Mesendoderm (in vitro differentiated cells): Measurements from ENCODE around the gene BRAP.
A peak's percentile ranks its signal among the peaks of the same experiment; 100 is the strongest.
"Not testable (repeated sequence)": the region's sequence is repeated elsewhere in the genome, so short reads cannot be mapped to it uniquely, and the experiment has no call there.

Experiments used
- DNase-seq: peaks from one replicate; pipeline ENCODE4 v3.0.0; 2013
- H2AK5ac ChIP-seq: 2 replicates; pipeline ENCODE4 v1.6.1; 2013; ENCODE audit warnings: low read length, inconsistent platforms
- H2BK120ac ChIP-seq: 2 replicates; pipeline ENCODE4 v1.6.1; 2013; ENCODE audit warnings: low read depth, mild to moderate bottlenecking, low read length, moderate library complexity, mixed read lengths
- H2BK15ac ChIP-seq: replicated peaks from 2 replicates; pipeline ENCODE4 v1.6.1; 2013; ENCODE audit warnings: low read depth, mild to moderate bottlenecking, moderate library complexity
- H2BK5ac ChIP-seq: 2 replicates; pipeline ENCODE4 v1.6.1; 2013; ENCODE audit warnings: low read length, inconsistent platforms
- H3K18ac ChIP-seq: 2 replicates; pipeline ENCODE4 v1.6.1; 2013; ENCODE audit warnings: mild to moderate bottlenecking, low read length, mixed read lengths
- H3K23ac ChIP-seq: one replicate; pipeline ENCODE4 v1.6.1; 2013; ENCODE audit warnings: low read length
- H3K27ac ChIP-seq: 2 replicates; pipeline ENCODE4 v1.5.1; 2013; ENCODE audit warnings: low read depth, mild to moderate bottlenecking, inconsistent platforms, low read length, moderate library complexity
- H3K27me3 ChIP-seq: 2 replicates; pipeline ENCODE4 v1.6.1; 2013; ENCODE audit warnings: low read length, control low read depth, mild to moderate bottlenecking, inconsistent platforms; ENCODE audit not compliant: insufficient read depth, poor library complexity
- H3K36me3 ChIP-seq: 2 replicates; pipeline ENCODE4 v1.6.1; 2013; ENCODE audit warnings: low read length, inconsistent platforms; ENCODE audit not compliant: control insufficient read depth, insufficient read depth
- H3K4ac ChIP-seq: one replicate; pipeline ENCODE4 v1.6.1; 2013; ENCODE audit warnings: low read depth, mild to moderate bottlenecking, low read length, moderate library complexity
- H3K4me1 ChIP-seq: 2 replicates; pipeline ENCODE4 v1.6.1; 2013; ENCODE audit warnings: low read depth, low read length, inconsistent platforms; ENCODE audit not compliant: control insufficient read depth
- H3K4me2 ChIP-seq: 2 replicates; pipeline ENCODE4 v1.6.1; 2013; ENCODE audit warnings: low read length
- H3K4me3 ChIP-seq: 2 replicates; pipeline ENCODE4 v1.5.1; 2013; ENCODE audit warnings: mild to moderate bottlenecking, low read length
- H3K56ac ChIP-seq: one replicate; pipeline ENCODE4 v1.6.1; 2013; ENCODE audit warnings: low read length
- H3K79me1 ChIP-seq: 2 replicates; pipeline ENCODE4 v1.6.1; 2013; ENCODE audit warnings: low read length, inconsistent platforms
- H3K79me2 ChIP-seq: 2 replicates; pipeline ENCODE4 v1.6.1; 2013; ENCODE audit warnings: mild to moderate bottlenecking, low read length; ENCODE audit not compliant: control insufficient read depth, insufficient read depth
- H3K9ac ChIP-seq: 2 replicates; pipeline ENCODE4 v1.6.1; 2013; ENCODE audit warnings: low read length, inconsistent platforms
- H4K5ac ChIP-seq: one replicate; pipeline ENCODE4 v1.6.1; 2013; ENCODE audit warnings: low read length
- H4K8ac ChIP-seq: one replicate; pipeline ENCODE4 v1.6.1; 2013; ENCODE audit warnings: low read depth, mild to moderate bottlenecking, control low read depth, low read length, moderate library complexity
- WGBS: extraction: QIAGEN DNeasy Blood & Tissue Kit; methylation state at CpG from one replicate; pipeline ENCODE4 v1.1.7; 2013; ENCODE audit warnings: low lambda C conversion rate, missing lambda C conversion rate; ENCODE audit not compliant: insufficient coverage; ENCODE audit errors: extremely low coverage; 5-methylcytosine and 5-hydroxymethylcytosine counted together

The BRAP gene

DNA sequence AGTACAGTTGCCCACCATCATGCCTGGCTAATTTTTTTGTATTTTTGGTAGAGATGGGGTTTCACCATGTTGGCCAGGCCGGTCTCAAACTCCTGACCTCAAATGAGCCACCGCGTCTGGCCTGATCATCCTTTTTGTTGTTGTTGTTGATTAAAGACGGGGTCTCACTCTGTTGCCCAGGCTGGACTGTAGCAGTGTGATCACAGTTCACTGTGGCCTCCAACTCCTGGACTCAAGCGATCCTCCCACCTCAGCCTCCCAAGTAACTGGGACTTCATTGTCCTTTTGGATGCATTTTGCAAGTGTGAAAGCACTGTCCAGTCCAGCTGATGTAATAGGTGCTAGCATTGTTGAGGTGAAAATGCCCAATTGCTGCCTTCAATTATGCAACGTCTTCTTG, 59.5 kb downstream of the BRAP start:
- no peak overlapping the region for H2BK5ac ChIP-seq
- H3K4me3 ChIP-seq: no peak overlapping the region
- H3K4ac ChIP-seq: no peak overlapping the region
- no peak overlapping the region for H3K9ac ChIP-seq
- H3K79me2 ChIP-seq: no peaks in the 10 kb centered on the region
- H3K23ac ChIP-seq: no peak overlapping the region
- H3K27me3 ChIP-seq: no peaks in the 10 kb centered on the region
- WGBS: no CpG with 5 or more reads among the region's 6 CpGs
- no peak overlapping the region for H2BK120ac ChIP-seq
- DNase-seq: no peak
- no peak overlapping the region for H3K56ac ChIP-seq
- H3K4me2 ChIP-seq: no peak overlapping the region
- H3K18ac ChIP-seq: no peak overlapping the region
- H3K4me1 ChIP-seq: no peaks in the 10 kb centered on the region
- no peak overlapping the region for H2BK15ac ChIP-seq
- no peak overlapping the region for H4K8ac ChIP-seq
- H4K5ac ChIP-seq: no peak overlapping the region
- H3K79me1 ChIP-seq: no peaks in the 10 kb centered on the region
- no peak overlapping the region for H2AK5ac ChIP-seq
- no peak overlapping the region for H3K27ac ChIP-seq
- H3K36me3 ChIP-seq: no peaks in the 10 kb centered on the region

DNA sequence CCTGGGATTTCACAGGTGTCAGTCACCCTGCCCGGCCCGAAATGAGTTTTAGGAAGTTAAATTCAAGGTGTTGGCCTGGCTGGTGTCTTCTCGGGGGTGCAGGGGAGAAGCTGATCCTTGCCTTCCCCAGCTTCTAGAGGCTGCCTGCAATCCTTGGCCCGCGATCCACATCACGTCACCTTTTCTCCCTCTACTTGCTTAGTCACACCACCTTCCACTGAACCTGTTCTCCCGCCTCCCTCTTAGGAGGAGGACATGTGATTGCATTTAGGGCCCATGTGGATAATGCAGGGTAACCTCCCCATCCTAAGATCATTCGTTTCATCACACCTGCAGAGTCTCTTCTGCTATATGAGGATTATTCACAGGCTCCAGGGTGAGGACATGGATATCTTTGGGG, 61.2 kb downstream of the BRAP start:
- no CpG with 5 or more reads among the region's 8 CpGs for WGBS

DNA sequence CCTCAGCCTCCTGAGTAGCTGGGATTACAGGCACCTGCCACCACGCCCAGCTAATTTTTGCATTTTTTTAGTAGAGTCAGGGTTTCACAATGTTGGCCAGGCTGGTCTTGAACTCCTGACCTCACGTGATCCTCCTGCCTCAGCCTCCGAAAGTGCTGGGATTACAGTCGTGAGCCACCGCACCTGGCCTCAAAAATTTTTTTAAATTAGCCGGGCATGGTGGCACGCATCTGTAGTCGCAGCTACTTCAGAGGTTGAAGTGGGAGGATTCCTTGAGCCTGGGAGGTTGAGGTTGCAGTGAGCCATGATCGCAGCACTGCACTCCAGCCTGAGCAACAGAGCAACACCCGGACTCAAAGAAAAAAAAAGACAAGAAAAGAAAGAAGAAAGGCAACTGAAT, 67.9 kb downstream of the BRAP start:
- H3K4me3 ChIP-seq, H3K18ac ChIP-seq, H3K36me3 ChIP-seq, H2BK5ac ChIP-seq, H3K4me2 ChIP-seq, H4K8ac ChIP-seq, H3K56ac ChIP-seq, H3K79me2 ChIP-seq, H3K27ac ChIP-seq, H3K23ac ChIP-seq, H2BK120ac ChIP-seq, DNase-seq, H2AK5ac ChIP-seq, H4K5ac ChIP-seq, H2BK15ac ChIP-seq, H3K79me1 ChIP-seq, H3K9ac ChIP-seq, H3K4me1 ChIP-seq, H3K4ac ChIP-seq, H3K27me3 ChIP-seq: not testable (repeated sequence)
- WGBS: no CpG with 5 or more reads among the region's 10 CpGs

More for the DNA sequence above, 61.2 kb downstream of the BRAP start:
- Histone ChIP-seq H4K5ac (no peak overlapping the region), H2AK5ac (no peak overlapping the region), H3K4me2 (no peak overlapping the region), H3K79me1 (no peaks in the 10 kb centered on the region), H3K27ac (no peak overlapping the region), H4K8ac (no peak overlapping the region), H3K4me1 (no peaks in the 10 kb centered on the region), H3K56ac (no peak overlapping the region), H3K27me3 (no peaks in the 10 kb centered on the region), H3K4ac (no peak overlapping the region), H2BK5ac (no peak overlapping the region), H3K9ac (no peak overlapping the region), H3K36me3 (no peaks in the 10 kb centered on the region), H2BK15ac (no peak overlapping the region), H3K79me2 (no peaks in the 10 kb centered on the region), H2BK120ac (no peak overlapping the region), H3K23ac (no peak overlapping the region), H3K4me3 (no peak overlapping the region), H3K18ac (no peak overlapping the region)
- peak; percentile 39 for DNase-seq

DNA sequence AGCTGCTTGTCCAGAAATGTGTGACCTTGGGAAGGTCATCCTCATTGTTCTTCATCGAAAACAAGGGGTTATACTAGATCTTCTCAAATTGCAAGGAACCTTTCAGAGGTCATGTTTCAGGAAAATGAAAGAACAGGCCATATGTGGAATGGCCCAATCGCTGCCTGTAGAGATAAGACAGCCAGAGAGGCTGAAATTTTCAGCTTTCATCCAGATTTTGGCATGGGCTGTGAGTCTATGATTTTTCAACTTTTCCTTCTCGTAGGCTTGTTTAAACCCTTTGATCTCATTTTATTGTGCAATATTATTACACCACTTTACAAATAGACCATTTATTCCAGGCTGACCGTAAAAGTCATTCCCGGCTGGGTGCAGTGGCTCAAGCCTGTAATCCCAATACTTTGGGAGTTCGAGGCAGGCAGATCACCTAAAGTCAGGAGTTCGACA, 69.6 kb downstream of the BRAP start:
- no peak overlapping the region for H3K18ac ChIP-seq
- no peaks in the 10 kb centered on the region for H3K79me1 ChIP-seq
- no peaks in the 10 kb centered on the region for H3K27me3 ChIP-seq
- no CpG with 5 or more reads among the region's 7 CpGs for WGBS
- H3K79me2 ChIP-seq: no peaks in the 10 kb centered on the region
- no peak overlapping the region for H3K56ac ChIP-seq
- H3K4me1 ChIP-seq: no peaks in the 10 kb centered on the region
- H3K4me3 ChIP-seq: no peak overlapping the region
- no peak overlapping the region for H2BK15ac ChIP-seq
- H3K23ac ChIP-seq: no peak overlapping the region
- H3K4me2 ChIP-seq: no peak overlapping the region
- H4K8ac ChIP-seq: no peak overlapping the region
- no peak for DNase-seq
- no peak overlapping the region for H2BK5ac ChIP-seq
- no peak overlapping the region for H3K9ac ChIP-seq
- H2BK120ac ChIP-seq: no peak overlapping the region
- no peaks in the 10 kb centered on the region for H3K36me3 ChIP-seq
- no peak overlapping the region for H2AK5ac ChIP-seq
- no peak overlapping the region for H3K27ac ChIP-seq
- no peak overlapping the region for H3K4ac ChIP-seq
- no peak overlapping the region for H4K5ac ChIP-seq

DNA sequence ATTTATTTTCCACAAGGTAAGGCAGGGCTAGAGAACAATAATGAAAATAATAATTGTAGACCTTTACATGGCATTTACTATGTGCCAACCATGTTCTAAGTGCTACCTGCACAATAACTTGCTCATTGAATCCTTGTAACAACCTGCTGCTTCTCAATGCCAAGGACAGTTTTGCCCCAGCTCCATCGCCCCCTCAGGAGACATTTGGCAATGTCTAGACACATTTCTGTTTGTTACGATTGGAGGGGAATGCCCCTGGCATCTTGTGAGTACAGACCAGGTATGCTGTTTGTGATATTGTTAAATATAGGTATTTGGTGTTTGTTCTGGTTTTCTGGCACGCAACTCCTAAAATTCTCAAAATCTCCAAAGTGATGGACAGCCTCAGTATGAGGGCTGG, 78.5 kb downstream of the BRAP start:
- no peaks in the 10 kb centered on the region for H3K79me1 ChIP-seq
- H2BK5ac ChIP-seq: no peak overlapping the region
- no peaks in the 10 kb centered on the region for H3K27me3 ChIP-seq
- no peak overlapping the region for H3K4me3 ChIP-seq
- no peak overlapping the region for H2AK5ac ChIP-seq
- no peak overlapping the region for H3K27ac ChIP-seq
- H3K79me2 ChIP-seq: no peaks in the 10 kb centered on the region
- no peak overlapping the region for H3K4ac ChIP-seq
- no peak overlapping the region for H4K8ac ChIP-seq
- no peaks in the 10 kb centered on the region for H3K4me1 ChIP-seq
- H3K18ac ChIP-seq: no peak overlapping the region
- H3K9ac ChIP-seq: no peak overlapping the region
- no peaks in the 10 kb centered on the region for H3K36me3 ChIP-seq
- no CpG with 5 or more reads among the region's 3 CpGs for WGBS
- no peak overlapping the region for H3K23ac ChIP-seq
- no peak overlapping the region for H3K4me2 ChIP-seq
- no peak overlapping the region for H4K5ac ChIP-seq
- no peak overlapping the region for H2BK120ac ChIP-seq
- DNase-seq: no peak
- H3K56ac ChIP-seq: no peak overlapping the region
- no peak overlapping the region for H2BK15ac ChIP-seq

DNA sequence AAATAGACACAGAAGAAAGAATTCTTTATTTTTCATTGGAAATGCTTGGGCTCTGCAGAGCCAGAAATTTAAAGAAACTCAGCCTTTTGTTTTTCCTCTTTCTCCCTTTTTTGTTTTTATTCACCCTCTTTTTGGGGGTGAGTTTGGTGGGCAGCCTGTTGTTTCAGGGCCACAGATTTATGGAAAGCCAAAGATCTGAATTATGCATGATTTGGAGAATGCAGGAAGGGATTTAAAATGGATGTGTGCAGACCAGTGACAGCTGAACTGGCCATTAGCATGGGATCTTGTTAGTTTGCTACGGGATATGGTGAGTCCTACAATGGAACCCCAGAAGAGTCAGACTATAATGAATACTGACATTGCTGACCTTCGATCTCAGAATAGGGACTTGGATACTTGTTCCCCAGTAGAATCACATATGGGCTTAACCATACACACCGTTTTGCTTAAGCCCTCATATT, 79.0 kb downstream of the BRAP start:
- Histone ChIP-seq H3K4me2 (no peak overlapping the region), H3K4me3 (no peak overlapping the region), H3K56ac (no peak overlapping the region), H3K18ac (no peak overlapping the region), H2BK120ac (no peak overlapping the region), H3K4ac (no peak overlapping the region), H3K27ac (no peak overlapping the region), H4K8ac (no peak overlapping the region), H2AK5ac (no peak overlapping the region), H3K23ac (no peak overlapping the region), H3K4me1 (no peaks in the 10 kb centered on the region), H3K27me3 (no peaks in the 10 kb centered on the region), H3K79me1 (no peaks in the 10 kb centered on the region), H3K79me2 (no peaks in the 10 kb centered on the region), H3K36me3 (no peaks in the 10 kb centered on the region), H3K9ac (no peak overlapping the region), H4K5ac (no peak overlapping the region), H2BK5ac (no peak overlapping the region), H2BK15ac (no peak overlapping the region)
- DNase-seq: no peak
- WGBS: no CpG with 5 or more reads among the region's 3 CpGs
